DMS114 treated with DMSO at 0.1 percent for 48 hours (cell line): ENCODE results near the gene HAUS3.
"Not testable (repeated sequence)": the region's sequence is repeated elsewhere in the genome, so short reads cannot be mapped to it uniquely, and the experiment has no call there.

Experiments
- DNase-seq: peaks from one replicate; lab custom pipeline; 2025; ENCODE audit not compliant: unreplicated experiment; lab: John Stamatoyannopoulos, UW

Gene HAUS3

DNA sequence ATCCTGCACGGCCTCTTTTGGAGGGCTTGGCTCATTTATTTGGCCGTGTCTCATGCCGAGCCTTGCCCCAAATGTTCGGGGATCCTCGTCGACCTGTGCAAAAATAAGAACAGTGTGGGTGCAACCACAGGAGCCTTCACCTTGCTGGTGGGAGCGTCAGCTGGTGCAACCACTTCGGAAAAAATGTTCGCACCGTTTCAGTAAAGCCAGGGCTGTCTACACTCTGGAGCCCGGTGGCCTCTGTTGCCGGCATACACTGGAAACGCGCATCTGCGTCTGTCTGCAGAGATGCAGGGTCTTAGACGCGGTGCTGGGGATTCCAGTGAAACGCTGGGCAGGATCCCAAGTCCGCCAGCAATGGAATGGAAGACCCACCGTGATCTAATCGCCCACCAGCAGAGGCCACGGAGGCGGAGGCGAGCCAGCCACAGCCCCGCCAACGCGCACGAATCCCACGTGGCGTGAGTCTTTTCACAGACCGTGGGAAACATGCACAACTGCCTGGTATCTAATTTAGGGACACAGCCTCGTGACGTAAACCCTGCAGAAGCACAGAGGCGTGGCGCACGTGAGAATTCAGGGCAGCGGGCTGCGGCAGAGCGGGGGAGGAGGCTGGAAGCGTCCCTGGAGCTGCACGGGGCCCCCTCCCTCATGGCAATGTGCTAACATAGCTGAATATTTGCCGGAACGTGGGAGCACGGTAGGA, 33.8 kb upstream of the HAUS3 start:
- DNase-seq = no peak

- not testable (repeated sequence) for DNase-seq
These were observed 33.1 kb upstream of the HAUS3 start for GRCh38 chr4:2275044-2275397.

DNA sequence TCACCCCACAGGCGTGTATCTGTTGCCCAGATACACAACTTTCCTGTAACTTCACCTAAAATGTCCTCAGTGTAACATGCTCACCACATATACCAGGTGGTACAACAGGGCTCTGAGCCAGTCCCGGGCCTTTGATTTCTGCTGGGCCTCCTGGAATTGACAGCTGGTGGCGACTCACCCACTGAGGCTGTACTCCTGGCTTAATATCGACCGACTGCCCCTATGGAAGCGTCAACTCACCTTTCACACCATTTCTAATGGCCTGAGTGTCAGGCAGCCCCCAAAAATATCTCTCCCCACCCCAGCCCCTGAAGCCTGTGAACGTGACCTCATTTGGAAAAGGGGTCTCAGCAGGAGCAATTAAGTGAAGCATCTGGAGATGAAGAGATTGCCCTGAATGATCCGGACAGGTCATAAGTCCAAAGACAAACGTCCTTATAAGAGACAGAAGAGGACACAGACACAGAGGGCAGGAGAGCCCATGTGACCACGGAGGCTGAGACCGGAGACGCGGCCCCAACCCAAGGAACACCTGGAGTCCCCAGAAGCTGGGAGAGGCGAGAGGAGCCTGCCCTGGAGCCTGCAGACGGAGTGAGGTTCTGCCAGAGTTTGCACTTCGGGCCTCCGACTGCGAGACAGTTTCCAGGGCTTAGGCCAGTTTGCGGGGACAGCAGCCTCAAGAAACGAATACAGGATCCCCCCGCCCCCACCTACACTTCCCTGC, 32.6 kb upstream of the HAUS3 start:
- no peak for DNase-seq

GRCh38 chr4:2273657-2274319, 31.9 kb upstream of the HAUS3 start:
- DNase-seq = no peak

- no peak for DNase-seq
These were observed 31.3 kb upstream of the HAUS3 start for GRCh38 chr4:2273221-2273620.

- DNase-seq = no peak
These were observed 30.9 kb upstream of the HAUS3 start for GRCh38 chr4:2272828-2273120.

DNA sequence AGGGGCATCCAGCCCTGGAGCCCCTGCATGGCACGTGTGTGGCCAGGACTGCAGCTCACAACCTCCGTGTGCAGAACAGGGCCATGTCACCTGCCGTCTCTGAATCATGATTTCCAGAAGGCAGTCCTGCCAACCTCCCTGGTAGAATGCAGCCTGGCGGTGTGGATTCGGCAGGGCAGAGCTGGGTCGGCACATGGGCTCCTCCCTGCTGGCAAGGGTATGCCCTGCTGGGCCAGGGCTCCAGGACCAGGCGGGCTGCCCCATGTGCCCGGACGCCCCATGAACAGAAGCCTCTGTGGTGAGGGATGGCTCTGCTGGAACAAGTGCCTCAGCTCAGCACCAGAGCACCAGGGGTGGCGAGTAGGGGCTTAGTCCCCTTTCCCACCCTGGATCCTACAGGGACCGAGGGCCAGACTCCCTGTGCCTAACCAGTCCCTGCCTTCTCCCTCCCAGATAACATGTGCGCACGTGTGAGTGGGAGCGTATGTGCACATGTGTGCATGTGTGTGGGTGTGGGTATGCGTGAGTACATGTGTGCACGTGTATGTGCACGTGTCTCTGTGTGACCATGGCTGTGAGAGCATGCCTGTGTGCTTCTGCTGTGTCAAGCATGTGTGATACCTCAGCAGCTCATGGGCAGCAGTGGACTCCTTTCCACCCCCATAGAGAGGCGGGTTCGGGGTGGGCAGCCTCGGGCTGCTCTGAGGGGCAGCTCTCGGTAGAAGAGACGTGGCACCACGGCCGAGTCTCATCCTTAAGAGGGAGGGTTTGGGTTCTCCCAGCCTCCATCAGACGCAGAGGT, 30.3 kb upstream of the HAUS3 start:
- DNase-seq = no peak

DNA sequence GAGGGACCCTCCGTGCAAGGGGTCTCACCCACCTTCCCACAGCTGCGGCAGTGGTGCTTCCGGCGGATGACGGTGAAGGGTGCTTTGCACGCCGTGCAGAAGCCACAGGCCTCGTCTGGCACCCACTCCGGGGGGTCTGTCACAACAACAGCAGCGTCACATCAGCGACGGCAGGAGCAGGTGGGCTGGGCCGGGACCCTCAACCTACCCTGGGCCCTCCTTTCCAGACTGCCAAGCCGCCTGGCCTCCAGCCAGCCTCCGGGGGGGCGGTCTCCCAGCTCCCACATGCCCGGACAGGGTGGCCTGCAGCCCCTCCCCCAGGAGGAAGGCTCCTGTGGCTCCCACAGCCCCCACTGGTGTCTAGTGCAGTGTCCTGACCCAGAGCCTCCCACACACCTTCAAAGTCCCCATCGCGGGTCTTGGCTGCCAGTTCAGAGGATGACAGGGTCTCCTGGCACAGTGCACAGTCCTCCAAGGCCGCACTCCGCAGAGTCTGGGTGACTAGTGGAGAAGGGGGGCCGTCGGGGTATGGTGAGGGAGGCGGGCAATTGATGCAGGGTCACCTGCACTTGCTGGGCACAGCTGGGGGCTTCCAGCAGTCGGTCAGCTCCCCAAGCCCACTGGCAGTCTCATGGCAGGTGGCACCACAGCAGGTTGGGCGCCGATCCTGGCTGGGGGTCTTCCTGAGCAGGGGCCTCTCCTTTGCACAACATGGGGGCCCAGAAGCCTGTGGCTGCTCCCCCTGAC, 29.5 kb upstream of the HAUS3 start:
- no peak for DNase-seq

GRCh38 chr4:2270341-2271165, 28.6 kb upstream of the HAUS3 start:
- no peak for DNase-seq

GRCh38 chr4:2269618-2270163, 27.8 kb upstream of the HAUS3 start:
- no peak for DNase-seq

- no peak for DNase-seq
These were observed 27.2 kb upstream of the HAUS3 start for GRCh38 chr4:2269206-2269531.

GRCh38 chr4:2268357-2269205, 26.7 kb upstream of the HAUS3 start:
- no peak for DNase-seq

DNA sequence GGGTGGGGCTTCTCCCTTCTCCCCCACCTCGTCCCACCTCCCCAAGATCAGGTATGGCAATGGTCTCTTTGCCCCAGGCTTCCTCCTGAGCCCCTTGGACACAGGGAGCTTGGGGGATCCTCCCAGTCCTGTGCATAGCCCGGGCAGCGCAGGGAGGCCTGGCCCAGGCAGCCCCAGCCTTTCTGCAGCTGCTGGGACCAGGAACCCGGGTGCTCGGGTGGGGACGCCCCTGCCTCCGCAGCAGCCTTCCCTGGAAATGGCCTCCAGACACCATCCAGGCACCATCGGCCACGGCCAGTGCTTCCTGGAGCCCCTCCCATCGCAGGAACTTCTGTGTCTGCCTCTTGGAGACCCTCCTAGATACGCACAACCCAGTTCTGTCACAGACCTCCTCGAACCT, 25.9 kb upstream of the HAUS3 start:
- no peak for DNase-seq

GRCh38 chr4:2267320-2267811, 25.4 kb upstream of the HAUS3 start:
- no peak for DNase-seq

GRCh38 chr4:2266821-2267220, 24.9 kb upstream of the HAUS3 start:
- no peak for DNase-seq

DNA sequence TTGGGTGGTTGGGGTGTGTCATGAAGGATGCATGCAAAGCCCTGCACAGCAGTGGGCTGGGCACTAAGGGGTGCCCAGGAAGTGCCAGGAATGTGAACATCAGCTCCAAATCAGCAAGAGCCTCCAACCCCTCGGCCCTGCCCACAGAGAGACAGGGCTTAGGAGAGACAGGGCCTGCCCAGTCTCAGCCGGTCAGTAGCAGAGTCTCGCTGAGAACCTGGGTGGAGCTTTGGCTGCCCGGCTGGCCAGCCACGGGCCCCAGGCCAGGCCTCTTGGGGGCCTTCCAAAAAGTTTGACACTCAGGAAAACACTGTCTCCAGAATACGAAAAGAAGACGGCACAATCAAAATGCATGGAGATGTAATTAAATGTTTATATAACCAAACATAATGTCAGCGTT, 24.3 kb upstream of the HAUS3 start:
- no peak for DNase-seq

GRCh38 chr4:2265113-2266110, 23.5 kb upstream of the HAUS3 start:
- no peak for DNase-seq
